PC-9 (cell line): ENCODE measurements around the gene PNMA6A. TPM values are rescaled to one million over a fixed set of nuclear protein-coding genes. Genes with fewer than 3 reads are reported as not detected.

Source experiments
- BruUV-seq: library from RNA; stranded (reverse); fragments of 400-500 nt; replicated peaks from 2 replicates; lab custom pipeline; 2021; lab: Mats Ljungman, UMichigan
- CTCF ChIA-PET: fragments of 300-600 bp; sonication (Branson Sonifier 250); formaldehyde crosslinking; loops from one replicate; lab custom pipeline; 2022; ENCODE audit warnings: antibody characterized with exemption; lab: Charles Lee
- POLR2A ChIA-PET: fragments of 300-600 bp; sonication (Branson Sonifier 250); formaldehyde crosslinking; loops from one replicate; lab custom pipeline; 2022; ENCODE audit warnings: antibody characterized with exemption; ENCODE audit not compliant: unreplicated experiment; lab: Charles Lee
- DNase-seq, 2 experiments: peaks; one replicate each; pipeline versions ENCODE4 v3.0.0 to v3.0.0-alpha.2; 2015 to 2022; ENCODE audit warnings: mixed read lengths in 1 of 2
- H2AFZ ChIP-seq: fragments of 200-600 bp; sonication (generic); 2 replicates; pipeline ENCODE4 v1.8.1; 2017; ENCODE audit warnings: antibody characterized with exemption
- H3F3A ChIP-seq: fragments of 200-600 bp; sonication (generic); 2 replicates; pipeline ENCODE4 v1.8.1; 2017; ENCODE audit warnings: antibody characterized with exemption, mild to moderate bottlenecking, low read depth; ENCODE audit not compliant: insufficient read depth
- H3K27ac ChIP-seq: fragments of 200-600 bp; sonication (generic); 2 replicates; pipeline ENCODE4 v1.6.1; 2016; ENCODE audit warnings: mixed run types
- H3K27me3 ChIP-seq: fragments of 200-600 bp; sonication (generic); 2 replicates; pipeline ENCODE4 v1.6.1; 2016; ENCODE audit warnings: low read depth, mixed run types; ENCODE audit not compliant: insufficient read depth
- H3K36me3 ChIP-seq: fragments of 200-600 bp; sonication (generic); 2 replicates; pipeline ENCODE4 v1.6.1; 2016; ENCODE audit warnings: low read depth, mixed run types
- H3K4me1 ChIP-seq: fragments of 200-600 bp; sonication (generic); replicated peaks from 2 replicates; pipeline ENCODE4 v1.6.1; 2016; ENCODE audit warnings: mixed run types; ENCODE audit not compliant: insufficient read depth
- H3K4me2 ChIP-seq: fragments of 200-600 bp; sonication (generic); 2 replicates; pipeline ENCODE4 v1.6.1; 2017; ENCODE audit warnings: mixed run types
- H3K4me3 ChIP-seq: fragments of 200-600 bp; sonication (generic); 2 replicates; pipeline ENCODE4 v1.6.1; 2016; ENCODE audit warnings: mixed run types
- H3K79me2 ChIP-seq: fragments of 200-600 bp; sonication (generic); 2 replicates; pipeline ENCODE4 v1.6.1; 2017; ENCODE audit warnings: low read depth, mixed run types
- H3K9me2 ChIP-seq: fragments of 200-600 bp; sonication (generic); 2 replicates; pipeline ENCODE4 v1.8.1; 2017; ENCODE audit warnings: mild to moderate bottlenecking; ENCODE audit not compliant: insufficient read depth
- H3K9me3 ChIP-seq: fragments of 200-600 bp; sonication (generic); 2 replicates; pipeline ENCODE4 v1.8.1; 2016; ENCODE audit warnings: low read depth; ENCODE audit not compliant: insufficient read depth
- H4K20me1 ChIP-seq: fragments of 200-600 bp; sonication (generic); 2 replicates; pipeline ENCODE4 v1.8.1; 2017; ENCODE audit not compliant: insufficient read depth
- EZH2 ChIP-seq: fragments of 200-600 bp; sonication (generic); IDR thresholded peaks from 2 replicates; pipeline ENCODE4 v1.8.0; 2017; ENCODE audit warnings: antibody characterized with exemption, low read depth
- intact Hi-C: fragments of 100-400 bp; cut with micrococcal nuclease; formaldehyde crosslinking; loops from one replicate; pipeline ENCODE4 v1.10.0; 2022; ENCODE audit not compliant: unreplicated experiment
- total RNA-seq: library from RNA; stranded (reverse); gene quantifications from 2 replicates; pipeline ENCODE4 v1.2.3, GENCODE V29; 2021
- TF ChIP-seq, protein P1 (sequence below): fragments of 200-600 bp; sonication (generic); conservative IDR thresholded peaks from 2 replicates; pipeline ENCODE4 v1.6.1; 2017; ENCODE audit warnings: mixed run types, antibody characterized with exemption, mild to moderate bottlenecking, moderate library complexity

Gene PNMA6A
- total RNA-seq, 1 experiment from 2014 or later = not detected

GRCh38 chrX:153029875-153030274, 42.4 kb upstream of the PNMA6A start:
- BruUV-seq = no TSS peak
- H3K9me2 ChIP-seq = no peaks in the 10 kb centered on the region
- H4K20me1 ChIP-seq = no peaks in the 10 kb centered on the region
- H3K27me3 ChIP-seq = peaks cover 50% of the 10 kb centered on the region
- POLR2A ChIA-PET = no interaction called here
- H3F3A ChIP-seq = no peaks in the 10 kb centered on the region
- no peak overlapping the region for H2AFZ ChIP-seq
- TF ChIP-seq, protein P1, sequence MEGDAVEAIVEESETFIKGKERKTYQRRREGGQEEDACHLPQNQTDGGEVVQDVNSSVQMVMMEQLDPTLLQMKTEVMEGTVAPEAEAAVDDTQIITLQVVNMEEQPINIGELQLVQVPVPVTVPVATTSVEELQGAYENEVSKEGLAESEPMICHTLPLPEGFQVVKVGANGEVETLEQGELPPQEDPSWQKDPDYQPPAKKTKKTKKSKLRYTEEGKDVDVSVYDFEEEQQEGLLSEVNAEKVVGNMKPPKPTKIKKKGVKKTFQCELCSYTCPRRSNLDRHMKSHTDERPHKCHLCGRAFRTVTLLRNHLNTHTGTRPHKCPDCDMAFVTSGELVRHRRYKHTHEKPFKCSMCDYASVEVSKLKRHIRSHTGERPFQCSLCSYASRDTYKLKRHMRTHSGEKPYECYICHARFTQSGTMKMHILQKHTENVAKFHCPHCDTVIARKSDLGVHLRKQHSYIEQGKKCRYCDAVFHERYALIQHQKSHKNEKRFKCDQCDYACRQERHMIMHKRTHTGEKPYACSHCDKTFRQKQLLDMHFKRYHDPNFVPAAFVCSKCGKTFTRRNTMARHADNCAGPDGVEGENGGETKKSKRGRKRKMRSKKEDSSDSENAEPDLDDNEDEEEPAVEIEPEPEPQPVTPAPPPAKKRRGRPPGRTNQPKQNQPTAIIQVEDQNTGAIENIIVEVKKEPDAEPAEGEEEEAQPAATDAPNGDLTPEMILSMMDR = no peak
- TF ChIP-seq EZH2 = no peak
- H3K9me3 ChIP-seq = no peaks in the 10 kb centered on the region
- CTCF ChIA-PET = no interaction called here
- DNase-seq = no peak
- H3K36me3 ChIP-seq = no peaks in the 10 kb centered on the region
- H3K27ac ChIP-seq = no peak overlapping the region
- H3K4me3 ChIP-seq = no peak overlapping the region
- no peaks in the 10 kb centered on the region for H3K79me2 ChIP-seq
- intact Hi-C loops = loop anchor here (10.0 kb wide), 1 partner anchor 635 kb away; no protein-coding TSS in a partner anchor
- H3K4me2 ChIP-seq = no peak overlapping the region
- H3K4me1 ChIP-seq = no peaks in the 10 kb centered on the region

- Histone ChIP-seq H3K36me3 (no peaks in the 10 kb centered on the region), H3K4me1 (no peaks in the 10 kb centered on the region), H3F3A (no peaks in the 10 kb centered on the region), H3K9me3 (no peaks in the 10 kb centered on the region), H4K20me1 (no peaks in the 10 kb centered on the region), H3K27me3 (peaks cover 55% of the 10 kb centered on the region), H3K9me2 (no peaks in the 10 kb centered on the region), H3K79me2 (no peaks in the 10 kb centered on the region), H3K4me2 (no peak overlapping the region), H2AFZ (no peak overlapping the region), H3K4me3 (no peak overlapping the region), H3K27ac (no peak overlapping the region)
- TF ChIP-seq, protein P1 = no peak
- no peak for TF ChIP-seq EZH2
- ChIA-PET POLR2A (no interaction called here), CTCF (no interaction called here)
- DNase-seq = no peak
- intact Hi-C loops = loop anchor here (10.0 kb wide), 1 partner anchor 634 kb away; no protein-coding TSS in a partner anchor
- BruUV-seq = no TSS peak
These were observed 41.5 kb upstream of the PNMA6A start for GRCh38 chrX:153030801-153031200.

DNA sequence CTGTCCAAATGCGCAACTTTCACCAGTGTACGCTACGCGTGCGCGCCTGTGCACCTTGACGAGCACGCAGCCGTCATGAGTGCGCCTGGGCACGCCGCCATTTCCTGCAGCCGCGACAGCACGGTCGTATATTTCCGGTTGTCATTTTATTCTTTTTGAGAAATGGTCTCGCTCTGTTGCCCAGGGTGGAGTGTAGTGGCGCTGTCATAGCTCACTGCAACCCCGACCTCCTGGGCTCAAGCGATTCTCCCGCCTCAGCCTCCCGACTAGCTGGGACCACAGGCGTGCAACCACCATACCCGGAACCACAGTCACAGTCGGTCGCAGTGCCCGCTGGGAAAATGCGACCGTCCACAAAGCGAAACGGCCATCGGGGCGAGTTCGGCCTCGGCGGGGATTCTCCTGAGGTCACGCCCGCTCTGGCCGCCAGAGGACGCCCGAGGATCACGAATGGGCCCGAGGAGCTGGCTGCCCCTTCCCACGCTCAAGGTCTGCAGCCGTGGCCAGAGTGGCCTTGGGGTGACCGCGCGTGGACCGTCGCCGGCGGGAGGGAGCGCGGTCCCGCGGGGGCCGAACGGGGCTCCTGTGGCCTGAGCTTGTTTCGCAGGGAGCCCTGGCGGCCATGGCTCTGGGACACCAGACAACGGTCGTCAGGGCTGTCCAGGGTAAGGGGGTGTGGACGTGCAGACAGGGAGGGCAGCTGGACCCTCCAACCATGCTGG, 39.7 kb upstream of the PNMA6A start:
- no peaks in the 10 kb centered on the region for H4K20me1 ChIP-seq
- peaks cover 55% of the 10 kb centered on the region for H3K27me3 ChIP-seq
- H3K79me2 ChIP-seq = no peaks in the 10 kb centered on the region
- no peaks in the 10 kb centered on the region for H3K9me2 ChIP-seq
- DNase-seq = peak in 1 of 2 experiments; percentile 64
- intact Hi-C loops = loop anchor here (1.0 to 10.0 kb wide), 2 partner anchors 475 to 632 kb away; no protein-coding TSS in a partner anchor
- no peaks in the 10 kb centered on the region for H3K36me3 ChIP-seq
- H2AFZ ChIP-seq = no peak overlapping the region; the same call in 1 of the 2 replicates
- H3K27ac ChIP-seq = no peak overlapping the region
- H3K4me3 ChIP-seq = no peak overlapping the region
- TF ChIP-seq, protein P1 = peak; percentile 93
- no peak for TF ChIP-seq EZH2
- H3K4me1 ChIP-seq = no peaks in the 10 kb centered on the region
- ChIA-PET CTCF (interaction anchor here (0.9 kb wide), 1 partner anchor 301 kb away, joined by 4 read pairs; the partner anchor contains the start of gene ZNF275), POLR2A (interaction anchor here (0.6 kb wide), 1 partner anchor 60 kb away, joined by 3 read pairs; no protein-coding TSS in a partner anchor)
- no peaks in the 10 kb centered on the region for H3K9me3 ChIP-seq
- no peaks in the 10 kb centered on the region for H3F3A ChIP-seq
- no TSS peak for BruUV-seq
- peak overlapping the region; percentile 64 for H3K4me2 ChIP-seq
